PFSK-1 (cell line): ENCODE data around the gene TP53.

Experiments
- POLR2AphosphoS5 ChIP-seq: IDR thresholded peaks from 2 replicates; pipeline ENCODE4 v1.6.1; 2012; ENCODE audit warnings: low read depth, mild to moderate bottlenecking, control low read depth, low read length, moderate library complexity
- SIN3A ChIP-seq: IDR thresholded peaks from 2 replicates; pipeline ENCODE4 v1.6.1; 2012; ENCODE audit warnings: mild to moderate bottlenecking, low read length, moderate library complexity, borderline replicate concordance; ENCODE audit not compliant: insufficient read depth

GRCh38 chr17:7654832-7655540 is 32.3 kb downstream of the TP53 start:
- TF ChIP-seq POLR2AphosphoS5 (no peak), SIN3A (no peak)
